CD1c-positive myeloid dendritic cell (primary cell): ENCODE measurements around the gene KDSR.

ENCODE experiments used
- DNase-seq: peaks from one replicate; pipeline ENCODE4 v3.0.0-alpha.2; 2016; ENCODE audit errors: extremely low spot score

KDSR gene

GRCh38 chr18:63306819-63307550, 60.0 kb downstream of the KDSR start:
- no peak for DNase-seq

DNA sequence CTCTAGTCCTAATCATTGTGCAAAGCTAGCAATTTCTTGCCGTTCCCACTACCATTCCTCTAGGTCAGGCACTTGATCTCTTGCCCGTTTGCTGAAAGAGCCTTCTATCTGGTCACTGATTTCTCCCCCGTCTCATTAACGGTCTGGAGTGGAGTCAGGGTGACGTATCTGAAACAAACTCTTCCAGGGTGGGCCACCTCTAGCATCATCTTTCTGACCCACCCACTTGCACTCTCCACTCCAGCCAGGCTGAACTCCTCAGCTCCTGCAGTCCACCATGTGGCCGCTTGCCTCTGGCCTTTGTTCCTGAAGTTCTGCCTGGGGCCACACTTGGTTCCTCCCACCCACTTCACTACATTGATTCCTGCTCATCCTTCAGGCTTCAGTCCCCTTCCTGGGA, 60.8 kb downstream of the KDSR start:
- no peak for DNase-seq

GRCh38 chr18:63303547-63303946, 63.5 kb downstream of the KDSR start:
- peak; percentile 70 for DNase-seq

DNA sequence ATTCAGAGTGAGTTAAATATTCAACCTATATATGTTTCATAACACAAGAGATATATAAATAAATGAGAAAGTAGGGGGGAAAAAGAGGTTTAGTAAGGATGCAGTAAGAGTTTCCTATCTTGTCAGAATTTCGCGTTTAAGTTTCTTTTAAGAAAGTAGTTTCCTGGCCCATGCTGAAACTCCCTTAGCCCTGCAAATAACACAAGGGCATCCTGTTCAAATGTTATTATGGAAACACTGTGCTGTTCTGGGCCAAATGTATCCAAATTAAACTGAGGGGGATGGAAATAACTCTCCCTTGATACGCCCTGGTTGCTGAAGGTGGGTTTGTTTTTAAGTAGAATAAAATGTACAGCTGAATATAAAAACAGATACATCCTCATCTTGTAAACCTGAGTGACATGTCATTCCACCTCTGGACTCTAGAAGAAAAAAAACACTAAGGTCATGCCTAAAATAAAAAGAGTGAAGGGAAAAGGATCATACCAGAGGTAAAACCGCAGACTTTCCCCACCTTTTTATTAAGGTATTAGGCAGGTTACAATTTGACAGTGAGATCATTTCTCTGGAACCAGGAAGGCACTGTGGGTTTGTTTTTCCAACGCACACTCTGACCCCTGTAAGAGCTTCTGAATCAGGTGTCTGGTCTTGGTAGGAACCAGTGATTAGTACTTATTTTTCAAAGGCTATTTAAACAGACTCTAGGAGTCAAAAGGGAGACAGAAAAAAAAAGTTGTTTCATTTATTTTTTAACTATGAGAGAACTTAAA, 64.2 kb downstream of the KDSR start:
- DNase-seq, result no peak

- DNase-seq, result no peak
Measured at GRCh38 chr18:63302220-63302619, 64.8 kb downstream of the KDSR start.

GRCh38 chr18:63301434-63301833, 65.6 kb downstream of the KDSR start:
- DNase-seq, result peak; percentile 89

- DNase-seq, result no peak
Measured at GRCh38 chr18:63299837-63300745, 66.9 kb downstream of the KDSR start.

GRCh38 chr18:63298400-63299365, 68.3 kb downstream of the KDSR start:
- no peak for DNase-seq

DNA sequence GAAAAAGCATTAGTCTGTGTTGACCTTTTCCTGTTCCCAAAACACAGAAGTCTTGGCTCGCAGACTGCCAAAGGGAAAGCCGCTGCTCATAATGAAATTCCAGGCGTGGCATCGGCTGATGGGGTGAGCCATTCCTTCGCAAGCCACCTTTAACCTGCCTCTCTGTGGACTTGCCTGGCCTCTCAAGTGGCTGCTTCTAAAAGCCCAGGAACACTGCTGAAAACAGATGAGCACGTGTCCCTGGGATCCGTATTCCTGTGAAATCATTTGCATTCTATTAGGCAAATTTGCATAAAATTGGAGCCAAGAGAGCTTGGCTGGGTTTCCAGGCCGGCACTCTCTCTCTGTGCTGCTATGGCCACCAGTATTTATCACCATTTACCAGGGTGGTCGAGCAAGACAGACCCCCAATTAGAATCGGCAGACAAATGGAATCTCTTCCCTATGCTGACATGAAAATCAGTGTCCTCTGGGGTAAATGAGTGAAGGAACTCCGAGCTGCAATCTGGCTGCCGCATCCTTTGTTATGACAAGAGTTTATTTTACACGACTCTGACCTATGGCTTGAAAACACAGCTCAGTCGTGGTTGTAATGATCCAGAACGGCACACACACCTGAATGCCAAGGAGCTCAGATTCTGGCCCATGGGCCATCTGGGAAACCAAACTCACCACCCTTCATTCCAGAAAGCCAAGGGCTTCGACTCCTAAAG, 69.2 kb downstream of the KDSR start:
- DNase-seq, result no peak

DNA sequence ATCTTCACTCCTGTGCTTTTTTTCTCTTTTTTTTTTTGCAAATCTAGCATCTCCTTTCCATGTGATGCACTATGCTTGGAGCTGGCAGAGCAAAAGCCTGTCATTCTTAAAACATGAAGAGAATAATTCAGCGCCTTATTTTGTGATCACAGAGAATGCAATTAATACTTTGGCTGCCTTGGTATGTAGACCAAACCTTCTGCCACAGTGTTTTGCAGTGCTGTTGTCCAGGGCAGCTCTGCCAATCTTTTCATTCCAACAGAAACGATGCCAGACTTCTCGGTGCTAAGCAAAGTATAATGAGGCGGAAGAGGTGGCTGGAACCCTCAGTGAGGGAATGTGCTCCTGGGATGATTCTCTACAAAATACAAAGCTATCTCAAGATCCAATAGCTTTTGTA, 73.1 kb downstream of the KDSR start:
- DNase-seq, result no peak

- DNase-seq, result peak; percentile 56
Measured at GRCh38 chr18:63292831-63293683, 73.9 kb downstream of the KDSR start.

- DNase-seq, result no peak
Measured at GRCh38 chr18:63291278-63291677, 75.7 kb downstream of the KDSR start.

DNA sequence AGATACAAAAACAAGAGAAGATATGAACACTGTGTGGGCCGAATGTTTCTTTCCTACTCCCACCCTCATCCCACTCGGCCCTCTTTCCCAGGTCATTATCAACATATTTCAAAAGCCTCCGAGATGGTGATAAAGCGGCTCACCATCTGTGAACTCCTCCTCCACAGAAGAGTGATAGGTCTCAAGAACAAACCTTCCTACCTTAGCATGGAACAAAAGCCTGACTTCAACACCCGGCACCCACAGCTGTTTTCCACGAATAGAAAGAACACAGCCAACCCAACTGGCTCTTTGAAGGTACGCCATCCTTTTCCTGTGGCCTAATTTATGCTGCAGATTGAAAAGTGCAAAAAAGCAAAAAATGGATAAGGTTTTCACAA, 76.2 kb downstream of the KDSR start:
- no peak for DNase-seq

GRCh38 chr18:63290166-63290820, 76.7 kb downstream of the KDSR start:
- DNase-seq, result peak; percentile 46

DNA sequence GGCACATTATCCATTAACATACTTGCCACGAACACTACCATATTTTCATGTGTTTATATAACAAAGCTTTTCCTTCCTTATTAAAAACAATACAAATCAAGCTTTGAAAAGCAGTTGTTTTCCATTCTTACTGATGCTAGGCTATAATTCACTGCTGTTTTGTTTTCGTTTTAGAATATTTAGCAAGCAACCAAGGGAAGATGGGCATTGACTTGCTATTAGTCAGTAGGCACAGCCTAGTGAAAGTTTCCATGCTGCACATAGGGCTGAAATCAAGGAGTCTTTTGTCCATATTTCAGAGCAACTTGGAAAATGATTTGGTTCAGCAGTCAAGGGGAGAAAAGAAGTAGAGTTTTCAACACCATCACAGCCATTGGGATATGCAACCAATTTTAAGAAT, 78.7 kb downstream of the KDSR start:
- DNase-seq, result no peak

GRCh38 chr18:63287691-63288220, 79.2 kb downstream of the KDSR start:
- peak; percentile 32 for DNase-seq

DNA sequence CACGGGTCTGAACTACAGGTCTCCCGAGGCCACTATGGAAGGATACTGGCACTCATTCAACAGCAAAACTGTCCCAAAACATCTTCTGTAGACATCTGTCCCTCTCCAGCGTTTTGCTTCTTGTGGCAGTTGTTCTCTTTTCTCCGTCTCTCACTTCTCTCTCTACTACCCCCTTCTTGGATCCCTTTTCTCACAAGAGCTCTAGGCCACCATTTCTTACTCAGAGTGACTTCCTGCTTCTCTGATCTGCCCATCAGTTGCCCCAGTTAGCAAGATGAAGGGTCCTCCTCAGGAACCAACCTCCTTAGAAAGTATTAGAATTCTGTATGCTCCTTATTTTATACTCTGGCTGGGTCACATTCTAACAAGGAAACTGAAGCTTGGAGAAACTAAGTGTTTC, 80.1 kb downstream of the KDSR start:
- peak; percentile 52 for DNase-seq

DNA sequence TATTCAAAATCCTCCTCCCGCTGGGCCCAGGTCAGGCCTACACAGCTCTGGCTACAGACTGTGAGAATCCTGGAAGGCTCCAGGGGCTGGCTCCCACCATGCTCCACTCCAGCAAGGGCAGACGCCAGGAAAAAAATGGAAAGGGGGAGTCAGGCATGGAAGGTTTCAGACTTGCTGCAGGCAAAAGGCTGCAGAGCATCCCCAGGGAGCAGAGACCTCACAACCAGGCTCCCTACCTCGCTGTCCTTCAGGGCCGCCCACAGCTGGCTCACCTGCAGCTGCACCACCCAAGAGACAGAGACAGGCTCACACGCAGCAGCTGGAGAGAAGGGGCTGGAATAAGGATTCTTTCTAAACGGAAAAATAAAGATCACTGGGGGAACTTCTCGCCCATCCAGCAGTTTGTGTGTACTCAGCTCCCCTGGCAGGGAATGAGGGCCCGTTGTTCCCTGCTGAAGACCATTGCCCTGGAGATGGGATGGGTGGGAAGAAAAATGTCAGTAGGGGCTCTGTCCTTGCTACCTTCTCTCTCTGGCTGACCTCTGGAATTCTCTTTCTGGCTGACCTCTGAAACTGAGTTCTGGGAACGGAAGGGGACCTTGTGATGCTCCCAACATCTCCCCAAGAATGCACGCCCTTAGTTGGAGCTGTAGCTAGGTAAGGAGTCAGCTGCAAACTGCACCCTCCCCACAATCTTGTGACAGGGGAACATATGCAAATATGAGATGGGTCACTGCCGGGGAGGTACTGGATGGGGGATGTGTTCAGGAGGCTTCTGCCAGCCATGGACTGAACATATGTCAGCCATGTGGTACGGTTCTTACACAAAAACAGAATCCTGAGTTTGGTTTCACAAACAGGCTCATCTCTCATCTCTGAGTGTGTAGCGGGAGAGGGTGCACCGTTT, 81.9 kb downstream of the KDSR start:
- DNase-seq, result no peak
